GM12873 (cell line): ENCODE data around the gene ENPEP.

Experiments
- CTCF ChIP-seq: IDR thresholded peaks from 2 replicates; pipeline ENCODE4 v1.5.1; 2012; ENCODE audit warnings: low read depth, mild to moderate bottlenecking, moderate library complexity, low read length, control low read depth; ENCODE audit not compliant: insufficient read depth; ENCODE audit errors: missing control alignments

ENPEP gene

GRCh38 chr4:110567214-110567613, 91.3 kb downstream of the ENPEP start:
- TF ChIP-seq CTCF = no peak

GRCh38 chr4:110586131-110586850, 110.3 kb downstream of the ENPEP start:
- peak; percentile 44 for TF ChIP-seq CTCF

GRCh38 chr4:110587666-110588285, 111.8 kb downstream of the ENPEP start:
- no peak for TF ChIP-seq CTCF

- no peak for TF ChIP-seq CTCF
Observed at GRCh38 chr4:110589297-110589696, 113.3 kb downstream of the ENPEP start.

- TF ChIP-seq CTCF = no peak
Observed at GRCh38 chr4:110595583-110595982, 119.6 kb downstream of the ENPEP start.

- TF ChIP-seq CTCF = no peak
Observed at GRCh38 chr4:110596431-110596830, 120.5 kb downstream of the ENPEP start.

GRCh38 chr4:110597582-110597981, 121.6 kb downstream of the ENPEP start:
- no peak for TF ChIP-seq CTCF
